ENCODE results near the gene NOSIP.

- TF ChIP-seq MAX (IDR thresholded peaks at IDR 0.05; ENCODE audit: low read depth, low read length): no peak
- no peak for TF ChIP-seq EZH2 (IDR thresholded peaks at IDR 0.05; ENCODE audit: borderline replicate concordance, control insufficient read depth, low read depth, low read length)
- no peak for TF ChIP-seq RELB (IDR thresholded peaks at IDR 0.05; ENCODE audit: low read depth)
- no peak for TF ChIP-seq POU2F2 (IDR thresholded peaks at IDR 0.05; ENCODE audit: borderline replicate concordance, low read depth, low read length)
- no peak for TF ChIP-seq BACH1 (IDR thresholded peaks at IDR 0.05; ENCODE audit: borderline replicate concordance)
- TF ChIP-seq RAD21 (IDR thresholded peaks at IDR 0.05; ENCODE audit: insufficient read depth, low read depth, low read length): no peak
- no peak for TF ChIP-seq NFIC (IDR thresholded peaks at IDR 0.05; ENCODE audit: low read depth, low read length)
- TF ChIP-seq CTCF (IDR thresholded peaks at IDR 0.05 in 2 of 3, conservative IDR thresholded peaks at IDR 0.05 in 1 of 3; ENCODE audit: control insufficient read depth in 2 of 3, extremely low read depth in 1 of 3, insufficient read depth in 1 of 3, low read depth in 3 of 3, low read length in 3 of 3): no peak
- TF ChIP-seq FOS (IDR thresholded peaks at IDR 0.05; ENCODE audit: borderline replicate concordance, extremely low read depth, insufficient read length): no peak
- TF ChIP-seq SMC3 (IDR thresholded peaks at IDR 0.05; ENCODE audit: borderline replicate concordance, low read length): no peak
- TF ChIP-seq SUZ12 (IDR thresholded peaks at IDR 0.05; ENCODE audit: unreplicated experiment): no peak
- no peak for TF ChIP-seq RCOR1 (conservative IDR thresholded peaks at IDR 0.05; ENCODE audit: low read depth, low read length)
- no peak for TF ChIP-seq POLR2AphosphoS5 (IDR thresholded peaks at IDR 0.05; ENCODE audit: low read length)
Measured at GRCh38 chr19:49513746-49514118, 66.6 kb downstream of the NOSIP start.

Measured in GM12878 (cell line).